Measurements from ENCODE around the gene QKI.

- TF ChIP-seq POLR2A (IDR thresholded peaks at IDR 0.05; ENCODE audit: low read depth, low read length), result no peak
- TF ChIP-seq POU2F2 (IDR thresholded peaks at IDR 0.05; ENCODE audit: low read depth, low read length), result no peak
- TF ChIP-seq PAX5 (IDR thresholded peaks at IDR 0.05; ENCODE audit: insufficient read depth, low read length, severe bottlenecking), result no peak
- TF ChIP-seq POLR2AphosphoS5 (IDR thresholded peaks at IDR 0.05; ENCODE audit: low read depth, low read length), result no peak
- TF ChIP-seq TAF1 (IDR thresholded peaks at IDR 0.05; ENCODE audit: low read depth, low read length), result no peak
- TF ChIP-seq SPI1 (IDR thresholded peaks at IDR 0.05; ENCODE audit: low read depth, low read length), result no peak
These were observed 201.9 kb downstream of the QKI start for GRCh38 chr6:163616452-163616851.

Measured in GM12891 (cell line).